ENCODE measurements around the gene NINJ2.
"Not testable (repeated sequence)": the region's sequence is repeated elsewhere in the genome, so short reads cannot be mapped to it uniquely, and the experiment has no call there.

The NINJ2 gene, protein sequence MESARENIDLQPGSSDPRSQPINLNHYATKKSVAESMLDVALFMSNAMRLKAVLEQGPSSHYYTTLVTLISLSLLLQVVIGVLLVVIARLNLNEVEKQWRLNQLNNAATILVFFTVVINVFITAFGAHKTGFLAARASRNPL

GRCh38 chr12:663293-663871 is at the start of gene NINJ2:
NINJ2 (minus strand) TSS chr12:663445; CDS start chr12:663360, 85 bp downstream.
- no peak for DNase-seq (ENCODE audit: low read depth)

DNA sequence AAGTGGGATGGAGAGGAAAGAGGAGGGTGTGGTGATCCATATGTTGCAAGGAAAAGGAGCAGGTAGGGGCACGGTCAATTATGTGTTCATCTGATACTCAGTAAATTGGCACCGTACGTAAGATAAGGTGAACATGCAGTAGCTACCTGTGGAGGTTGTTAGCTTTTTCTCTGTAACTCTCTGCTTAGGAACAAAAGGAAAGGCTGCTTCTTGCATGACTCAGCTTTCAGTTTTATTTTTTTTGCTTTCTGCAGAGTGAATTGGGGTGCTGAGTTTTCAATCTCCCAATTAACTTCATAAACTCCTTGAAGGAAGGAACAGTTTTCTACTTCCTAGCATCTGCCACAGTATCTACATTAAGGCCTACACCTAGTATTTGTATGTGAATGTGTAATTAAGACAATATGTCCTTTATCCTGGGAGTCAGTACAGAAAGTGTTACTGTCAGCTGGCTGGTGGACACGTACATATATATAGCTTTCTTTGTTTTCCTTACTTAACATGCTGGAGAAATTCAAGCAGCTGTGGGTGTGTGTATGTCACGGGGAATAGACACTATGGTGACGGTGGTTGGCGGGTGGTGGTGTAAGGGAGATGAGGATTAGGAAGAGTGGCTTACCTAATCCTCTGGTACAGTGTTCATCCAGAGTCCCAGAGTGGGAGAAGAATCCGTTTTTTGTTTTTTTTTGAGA is 49.1 kb upstream of the NINJ2 start:
- peak; percentile 29 for DNase-seq (ENCODE audit: low read depth)

DNA sequence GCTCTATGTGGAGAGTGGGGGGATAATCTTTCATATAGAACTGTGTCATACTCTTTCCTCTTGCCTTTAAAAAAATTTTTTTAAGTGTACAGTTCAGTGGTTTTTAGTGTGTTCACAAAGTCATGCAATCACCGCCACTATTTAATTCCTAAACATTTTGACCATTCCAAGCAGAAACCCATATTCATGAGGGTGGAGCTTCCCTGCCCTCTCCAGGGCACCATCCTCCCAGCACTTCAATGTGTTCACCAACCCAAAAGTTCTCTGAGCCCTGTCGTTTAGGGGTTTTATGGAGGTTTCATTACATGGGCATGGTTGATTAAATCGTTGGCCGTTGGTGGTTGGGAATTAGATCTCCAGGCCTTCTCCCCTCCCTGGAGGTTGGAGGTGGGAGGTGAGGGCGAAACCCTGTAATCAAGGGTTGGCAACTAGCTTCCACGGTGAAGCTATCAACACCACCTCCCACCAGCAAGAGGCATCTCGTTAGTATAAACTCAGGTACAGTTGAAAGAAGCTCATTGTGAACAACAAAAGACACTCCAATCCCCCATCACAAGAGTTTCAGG is 46.3 kb upstream of the NINJ2 start:
- no peak for DNase-seq (ENCODE audit: low read depth)

GRCh38 chr12:708084-708483 is 44.8 kb upstream of the NINJ2 start:
- DNase-seq (ENCODE audit: low read depth): not testable (repeated sequence)

- no peak for DNase-seq (ENCODE audit: low read depth)
Observed at GRCh38 chr12:704516-705242, 41.4 kb upstream of the NINJ2 start.

DNA sequence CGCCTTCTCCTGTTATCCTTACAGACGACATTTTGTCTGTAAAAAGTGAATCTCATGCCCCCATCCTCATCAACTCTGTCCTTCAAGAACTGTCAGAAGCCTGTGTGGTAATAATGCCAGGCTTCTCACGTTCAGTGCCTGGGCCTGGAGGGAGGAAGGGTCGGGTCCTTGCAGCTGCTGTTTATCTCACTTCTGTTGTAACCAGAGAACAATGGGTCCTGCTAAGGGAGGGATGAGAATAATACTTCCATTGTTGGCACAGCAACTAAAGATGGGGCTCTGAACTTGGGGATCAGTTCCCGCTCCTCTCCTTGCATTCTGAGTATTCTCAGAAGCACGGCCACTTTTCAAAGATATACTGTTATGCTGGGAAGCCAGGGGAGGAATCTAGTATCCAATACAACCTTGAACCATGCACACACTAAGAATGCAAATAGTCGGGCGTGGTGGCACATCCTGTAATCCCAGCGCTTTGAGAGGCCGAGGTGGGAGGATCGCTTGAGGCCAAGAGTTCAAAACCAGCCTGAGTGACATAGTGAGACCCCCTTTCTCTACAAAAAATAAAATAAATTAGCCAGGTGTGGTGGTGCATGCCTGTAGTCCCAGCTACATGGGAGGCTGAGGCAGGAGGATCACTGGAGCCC is 38.8 kb upstream of the NINJ2 start:
- no peak for DNase-seq (ENCODE audit: low read depth)

DNA sequence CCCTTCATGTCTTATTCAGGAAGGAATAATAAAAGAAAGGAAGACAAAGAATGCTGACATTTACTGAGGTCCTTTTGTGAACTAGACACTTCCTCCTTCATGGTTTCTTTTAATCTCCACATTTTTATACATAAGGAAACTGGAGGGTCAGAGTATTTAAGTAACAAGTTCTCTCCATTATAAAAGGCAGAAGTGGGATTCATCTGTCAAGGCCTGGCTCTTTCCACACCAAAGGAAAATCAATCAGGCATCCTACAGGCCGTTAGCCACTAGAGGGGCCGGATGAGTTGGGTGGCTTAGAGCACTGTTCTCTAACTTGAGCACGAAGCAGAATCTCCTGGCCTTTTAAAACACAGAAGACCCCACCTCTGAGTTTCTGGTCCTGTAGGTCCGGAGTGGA is 36.8 kb upstream of the NINJ2 start:
- DNase-seq (ENCODE audit: low read depth): no peak

- DNase-seq (ENCODE audit: low read depth): not testable (repeated sequence)
Observed at GRCh38 chr12:698222-698621, 35.0 kb upstream of the NINJ2 start.

GRCh38 chr12:697481-697880 is 34.2 kb upstream of the NINJ2 start:
- no peak for DNase-seq (ENCODE audit: low read depth)

DNA sequence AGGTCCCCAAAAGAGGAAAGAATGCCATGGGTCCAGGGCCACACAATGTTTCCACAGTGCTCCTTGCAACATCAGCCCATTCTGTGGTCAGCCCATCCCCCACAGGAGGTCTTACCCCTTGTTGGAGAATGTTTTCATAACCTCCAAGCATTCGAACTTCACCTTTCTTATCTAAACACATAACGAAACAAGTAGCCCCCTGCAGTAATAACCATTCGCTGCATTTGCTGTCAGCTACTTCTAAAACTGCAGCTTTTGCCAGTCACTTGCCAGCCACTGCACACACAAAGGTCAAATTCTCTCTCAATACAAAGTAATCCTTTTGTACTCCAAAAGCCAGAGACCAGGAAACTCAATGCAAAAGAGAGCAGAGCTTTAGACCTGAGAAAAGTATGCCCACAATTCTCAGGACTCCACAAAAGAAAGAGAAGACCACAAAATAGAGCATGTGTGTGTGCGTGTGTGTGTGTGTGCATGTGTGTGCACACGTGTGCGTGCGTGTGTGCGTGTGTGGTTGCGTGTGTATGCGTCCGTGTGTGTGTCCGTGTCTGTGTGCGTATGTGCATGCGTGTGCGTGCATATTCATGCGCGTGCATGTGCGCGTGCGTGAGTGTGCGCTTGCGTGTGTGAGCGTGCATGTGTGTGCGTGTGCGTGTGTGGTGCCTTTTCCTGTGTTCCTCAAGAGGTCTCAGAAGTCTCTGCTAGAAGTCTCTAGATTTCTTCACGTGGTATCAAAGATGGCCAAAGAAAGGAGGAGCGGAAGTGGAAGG is 31.7 kb upstream of the NINJ2 start:
- no peak for DNase-seq (ENCODE audit: low read depth)

GRCh38 chr12:693934-694533 is 30.8 kb upstream of the NINJ2 start:
- DNase-seq (ENCODE audit: low read depth): no peak

- DNase-seq (ENCODE audit: low read depth): no peak
Observed at GRCh38 chr12:692274-692673, 29.0 kb upstream of the NINJ2 start.

DNA sequence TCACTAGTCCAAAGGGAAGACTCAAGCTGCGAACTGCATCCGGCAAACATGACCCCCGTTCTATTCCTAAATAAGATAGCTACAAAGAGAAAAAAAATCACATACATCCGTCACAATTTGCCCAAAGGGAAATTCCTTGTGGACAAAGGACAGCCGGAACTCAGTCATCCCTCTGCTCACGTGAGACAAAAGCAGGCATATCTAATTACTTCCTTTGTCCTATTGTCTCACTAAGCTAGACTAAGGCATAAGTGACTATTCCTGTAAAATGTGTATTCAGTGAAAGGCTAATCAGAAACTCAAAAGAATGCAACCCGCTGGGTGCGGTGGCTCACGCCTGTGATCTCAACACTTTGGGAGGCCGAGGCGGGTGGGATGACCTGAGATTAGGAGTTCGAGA is 27.2 kb upstream of the NINJ2 start:
- DNase-seq (ENCODE audit: low read depth): no peak

- no peak for DNase-seq (ENCODE audit: low read depth)
Observed at GRCh38 chr12:685388-685787, 22.1 kb upstream of the NINJ2 start.

- DNase-seq (ENCODE audit: low read depth): no peak
Observed at GRCh38 chr12:684416-684815, 21.2 kb upstream of the NINJ2 start.

- DNase-seq (ENCODE audit: low read depth): no peak
Observed at GRCh38 chr12:681568-682256, 18.5 kb upstream of the NINJ2 start.

GRCh38 chr12:678747-679712 is 15.8 kb upstream of the NINJ2 start:
- DNase-seq (ENCODE audit: low read depth): no peak

DNA sequence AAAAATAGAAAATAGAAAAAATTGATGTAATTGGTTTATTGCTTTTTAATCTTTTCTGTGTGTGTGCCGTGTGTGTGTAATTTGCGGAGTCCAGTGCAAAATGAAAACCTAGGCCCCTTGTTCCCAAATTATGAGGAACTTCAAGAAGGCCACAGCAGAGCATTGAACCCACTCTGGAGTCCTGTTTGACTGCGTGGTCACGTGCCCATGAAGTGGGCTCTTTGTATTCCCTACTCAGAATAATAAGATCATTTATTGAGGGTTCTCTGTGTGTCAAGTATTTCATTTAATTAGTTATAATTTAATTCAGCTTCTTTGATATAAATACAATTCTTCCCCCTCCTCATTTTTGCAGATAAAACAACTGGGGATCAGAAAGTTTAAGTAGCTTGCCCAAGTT is 12.3 kb upstream of the NINJ2 start:
- DNase-seq (ENCODE audit: low read depth): no peak

GRCh38 chr12:674272-674781 is 11.1 kb upstream of the NINJ2 start:
- no peak for DNase-seq (ENCODE audit: low read depth)
